ENCODE results near the gene STAT5A.
"Not testable (repeated sequence)": the region's sequence is repeated elsewhere in the genome, so short reads cannot be mapped to it uniquely, and the experiment has no call there.

Gene STAT5A

GRCh38 chr17:42287977-42288802 is at the start of gene STAT5A:
STAT5A (plus strand) TSS chr17:42288498; CDS start chr17:42289412, 914 bp downstream.
- DNase-seq = peak; percentile 93

GRCh38 chr17:42239576-42239975 is 48.7 kb upstream of the STAT5A start:
- DNase-seq = not testable (repeated sequence)

GRCh38 chr17:42240201-42240600 is 48.1 kb upstream of the STAT5A start:
- DNase-seq = no peak

GRCh38 chr17:42240863-42241262 is 47.4 kb upstream of the STAT5A start:
- not testable (repeated sequence) for DNase-seq

GRCh38 chr17:42241871-42242270 is 46.4 kb upstream of the STAT5A start:
- no peak for DNase-seq

GRCh38 chr17:42243493-42243982 is 44.8 kb upstream of the STAT5A start:
- no peak for DNase-seq

- DNase-seq = not testable (repeated sequence)
These were observed 44.2 kb upstream of the STAT5A start for GRCh38 chr17:42244116-42244515.

GRCh38 chr17:42245183-42245582 is 43.1 kb upstream of the STAT5A start:
- not testable (repeated sequence) for DNase-seq

GRCh38 chr17:42246515-42246914 is 41.8 kb upstream of the STAT5A start:
- DNase-seq = no peak

- no peak for DNase-seq
These were observed 40.6 kb upstream of the STAT5A start for GRCh38 chr17:42247734-42248133.

GRCh38 chr17:42248351-42249179 is 39.7 kb upstream of the STAT5A start:
- peak; percentile 91 for DNase-seq

- no peak for DNase-seq
These were observed 38.4 kb upstream of the STAT5A start for GRCh38 chr17:42249681-42250446.

GRCh38 chr17:42251115-42251514 is 37.2 kb upstream of the STAT5A start:
- no peak for DNase-seq

- no peak for DNase-seq
These were observed 35.4 kb upstream of the STAT5A start for GRCh38 chr17:42252597-42253550.

GRCh38 chr17:42253578-42253977 is 34.7 kb upstream of the STAT5A start:
- DNase-seq = no peak

- no peak for DNase-seq
These were observed 32.9 kb upstream of the STAT5A start for GRCh38 chr17:42255445-42255844.

GRCh38 chr17:42260318-42260717 is 28.0 kb upstream of the STAT5A start:
- no peak for DNase-seq

GRCh38 chr17:42264366-42264765 is 23.9 kb upstream of the STAT5A start:
- not testable (repeated sequence) for DNase-seq

GRCh38 chr17:42266462-42266861 is 21.8 kb upstream of the STAT5A start:
- no peak for DNase-seq

- DNase-seq = no peak
These were observed 21.2 kb upstream of the STAT5A start for GRCh38 chr17:42266918-42267766.

GRCh38 chr17:42268236-42268635 is 20.1 kb upstream of the STAT5A start:
- DNase-seq = no peak

Data from femur (tissue), 1 donor.